AG09309 (cell line): ENCODE data around the gene HSPA12B.
"Not testable (repeated sequence)": the region's sequence is repeated elsewhere in the genome, so short reads cannot be mapped to it uniquely, and the experiment has no call there.

ENCODE experiments used
- DNase-seq: peaks from one replicate; pipeline ENCODE4 v3.0.0-alpha.2; 2010; ENCODE audit warnings: low read depth
- H3K4me3 ChIP-seq: 2 replicates; pipeline ENCODE4 v1.5.1; 2011; ENCODE audit warnings: mild to moderate bottlenecking, low read depth, low read length, moderate library complexity; ENCODE audit not compliant: control insufficient read depth
- CTCF ChIP-seq: IDR thresholded peaks from 2 replicates; pipeline ENCODE4 v1.5.1; 2011; ENCODE audit warnings: mild to moderate bottlenecking, low read depth, low read length, inconsistent platforms; ENCODE audit not compliant: insufficient read depth, control insufficient read depth; ENCODE audit errors: missing control alignments

HSPA12B gene

GRCh38 chr20:3786126-3786484 lies 53.6 kb downstream of the HSPA12B start:
- no peak for DNase-seq
- H3K4me3 ChIP-seq = peak overlapping the region; percentile 76
- no peak for TF ChIP-seq CTCF

- no peak for DNase-seq
- peak within 1 kb of the TSS; percentile 76 for H3K4me3 ChIP-seq
- peak; percentile 47 for TF ChIP-seq CTCF
Observed at GRCh38 chr20:3786665-3787323, 54.3 kb downstream of the HSPA12B start, which contains the start of gene CENPB. Gene CENPB, minus strand, starts transcription at chr20:3786740. Its CDS starts 257 bp downstream, at chr20:3786483.

GRCh38 chr20:3787324-3788014 lies 55.0 kb downstream of the HSPA12B start:
- no peak for DNase-seq

GRCh38 chr20:3788685-3789155 lies 56.2 kb downstream of the HSPA12B start:
- DNase-seq = no peak
- no peak overlapping the region for H3K4me3 ChIP-seq

More at GRCh38 chr20:3787324-3788014, 55.0 kb downstream of the HSPA12B start:
- TF ChIP-seq CTCF = no peak
- no peak overlapping the region for H3K4me3 ChIP-seq

GRCh38 chr20:3789201-3789600 lies 56.7 kb downstream of the HSPA12B start:
- not testable (repeated sequence) for H3K4me3 ChIP-seq, DNase-seq

More at GRCh38 chr20:3788685-3789155, 56.2 kb downstream of the HSPA12B start:
- TF ChIP-seq CTCF = no peak

- DNase-seq, H3K4me3 ChIP-seq: not testable (repeated sequence)
Observed at GRCh38 chr20:3794168-3794567, 61.7 kb downstream of the HSPA12B start.

- peak overlapping the region; percentile 79 for H3K4me3 ChIP-seq
- no peak for TF ChIP-seq CTCF
- no peak for DNase-seq
Observed at GRCh38 chr20:3794701-3795420, 62.4 kb downstream of the HSPA12B start.
